ENCODE results near the gene ARID5A. TPM values are rescaled to one million over a fixed set of nuclear protein-coding genes. Genes with fewer than 3 reads are reported as not detected.

ARID5A gene
- total and polyA plus RNA-seq, 2 donors (not counting 1 experiment from before 2014, with no cell fraction given) = 35.5 to 93.0 TPM

DNA sequence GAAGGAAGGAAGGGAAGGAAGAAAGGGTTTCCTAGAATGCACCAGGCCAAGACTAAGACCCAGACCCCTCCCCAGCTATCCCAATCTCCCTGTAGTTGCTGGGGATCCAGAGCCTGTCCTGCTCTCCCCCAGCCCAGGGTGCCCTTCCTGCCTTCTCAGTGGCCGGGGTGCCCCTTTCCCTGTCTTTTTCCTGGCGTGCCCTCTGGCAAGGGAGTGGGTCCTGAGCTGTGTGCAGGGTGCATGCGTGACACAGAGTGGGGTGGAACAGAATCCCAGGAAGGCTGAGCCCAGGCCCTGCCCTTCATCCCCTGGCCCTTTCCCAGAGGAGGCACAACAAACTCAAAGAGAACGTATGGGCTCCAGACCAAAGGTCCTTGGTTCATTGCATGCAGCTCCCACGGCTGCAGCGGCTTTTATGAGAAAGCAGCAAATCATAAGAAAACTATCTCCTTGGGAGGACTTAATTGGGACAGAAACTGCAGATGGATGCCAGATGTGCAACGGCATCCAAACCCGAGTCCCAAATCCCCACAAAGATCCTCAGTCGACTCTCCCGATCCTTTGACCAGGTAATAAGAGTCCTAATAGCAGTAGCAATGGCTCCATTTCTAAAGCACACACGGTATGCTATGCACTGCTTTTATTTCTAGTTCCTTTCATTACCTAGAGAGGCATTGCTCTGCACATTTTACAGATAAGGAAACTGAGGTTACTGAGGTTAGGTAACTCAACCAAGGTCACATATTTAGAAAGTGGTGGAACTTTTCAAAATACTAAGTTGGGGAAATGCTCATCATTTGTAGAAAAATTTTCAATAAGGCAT is 12.7 kb upstream of the ARID5A start:
- no peak overlapping the region for H3K4me3 Mint-ChIP-seq
- DNase-seq (no peak), ATAC-seq (ENCODE audit: low read depth) (no peak)
- H3K4me1 Mint-ChIP-seq = peaks cover 23% of the 10 kb centered on the region
- CTCF ChIA-PET = interaction anchor here (0.8 to 7.3 kb wide), 4 partner anchors 10 to 116 kb away, joined by 3 to 53 read pairs (median 3); no protein-coding TSS in a partner anchor
- Histone ChIP-seq H3K27me3 (replicated peaks in 1 of 4; ENCODE audit: control extremely low read depth in 1 of 4, control insufficient read depth in 3 of 4, insufficient read depth in 4 of 4, low read length in 3 of 4) (peaks cover 0 to 19% (median 0%) of the 10 kb centered on the region in 4 experiments), H3K4me3 (ENCODE audit: control extremely low read depth in 1 of 5, extremely low read depth in 1 of 5, insufficient read depth in 1 of 5, low read depth in 2 of 5, low read length in 4 of 5) (no peak overlapping the region), H3K9me3 (ENCODE audit: control extremely low read depth in 1 of 3, control insufficient read depth in 2 of 3, insufficient read depth in 1 of 3, low read length in 2 of 3) (no peaks in the 10 kb centered on the region), H3K79me2 (ENCODE audit: control insufficient read depth, insufficient read depth, low read length) (no peaks in the 10 kb centered on the region), H4K20me1 (ENCODE audit: control insufficient read depth, insufficient read depth, low read length, poor library complexity, severe bottlenecking) (no peaks in the 10 kb centered on the region), H3K4me2 (replicated peaks; ENCODE audit: low read depth, low read length, poor library complexity, severe bottlenecking) (no peak overlapping the region), H3K4me1 (ENCODE audit: control insufficient read depth in 2 of 2, insufficient read depth in 2 of 2, low read length in 2 of 2) (peaks cover 12 to 33% of the 10 kb centered on the region in 2 donors), H2AFZ (ENCODE audit: insufficient read depth, low read depth, low read length, poor library complexity, severe bottlenecking) (no peak overlapping the region), H3K36me3 (replicated peaks in 1 of 2; ENCODE audit: control extremely low read depth in 1 of 2, control insufficient read depth in 1 of 2, extremely low read depth in 1 of 2, insufficient read depth in 2 of 2, low read length in 1 of 2) (no peaks in the 10 kb centered on the region), H3K9ac (ENCODE audit: low read length) (no peak overlapping the region), H3K27ac (ENCODE audit: low read length in 2 of 2) (no peak overlapping the region)
- H3K9me3 Mint-ChIP-seq (ENCODE audit: insufficient read depth) = no peaks in the 10 kb centered on the region
- TF ChIP-seq, protein P1, sequence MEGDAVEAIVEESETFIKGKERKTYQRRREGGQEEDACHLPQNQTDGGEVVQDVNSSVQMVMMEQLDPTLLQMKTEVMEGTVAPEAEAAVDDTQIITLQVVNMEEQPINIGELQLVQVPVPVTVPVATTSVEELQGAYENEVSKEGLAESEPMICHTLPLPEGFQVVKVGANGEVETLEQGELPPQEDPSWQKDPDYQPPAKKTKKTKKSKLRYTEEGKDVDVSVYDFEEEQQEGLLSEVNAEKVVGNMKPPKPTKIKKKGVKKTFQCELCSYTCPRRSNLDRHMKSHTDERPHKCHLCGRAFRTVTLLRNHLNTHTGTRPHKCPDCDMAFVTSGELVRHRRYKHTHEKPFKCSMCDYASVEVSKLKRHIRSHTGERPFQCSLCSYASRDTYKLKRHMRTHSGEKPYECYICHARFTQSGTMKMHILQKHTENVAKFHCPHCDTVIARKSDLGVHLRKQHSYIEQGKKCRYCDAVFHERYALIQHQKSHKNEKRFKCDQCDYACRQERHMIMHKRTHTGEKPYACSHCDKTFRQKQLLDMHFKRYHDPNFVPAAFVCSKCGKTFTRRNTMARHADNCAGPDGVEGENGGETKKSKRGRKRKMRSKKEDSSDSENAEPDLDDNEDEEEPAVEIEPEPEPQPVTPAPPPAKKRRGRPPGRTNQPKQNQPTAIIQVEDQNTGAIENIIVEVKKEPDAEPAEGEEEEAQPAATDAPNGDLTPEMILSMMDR (IDR thresholded peaks at IDR 0.05) = no peak
- TF ChIP-seq EZH2 (IDR thresholded peaks at IDR 0.05; ENCODE audit: borderline replicate concordance, insufficient read depth, low read depth, low read length, poor library complexity, severe bottlenecking) = no peak
- POLR2A ChIA-PET = no interaction called here
- intact Hi-C loops (cut with micrococcal nuclease) = no loop called here
- peaks cover 5% of the 10 kb centered on the region for H3K27me3 Mint-ChIP-seq
- 84% methylated on average over 8 of the region's 11 CpGs for whole genome bisulfite sequencing (ENCODE audit: insufficient coverage)
- H3K27ac Mint-ChIP-seq = no peak overlapping the region

Measured in B cell (primary cell).